Breast epithelium (tissue), 4 donors: ENCODE results near the gene KCNN4. TPM values are rescaled to one million over a fixed set of nuclear protein-coding genes. Genes with fewer than 3 reads are reported as not detected.
A peak's percentile ranks its signal among the peaks of the same experiment; 100 is the strongest.

Source experiments
- DNase-seq, 2 donors: peaks; one replicate each; pipeline ENCODE4 v3.0.0-alpha.2; 2019; ENCODE audit warnings: low spot score in 2 of 2
- H3K27ac ChIP-seq, 2 donors: fragments of 200-600 bp; sonication (generic) in 1 of 2; one replicate each; pipeline ENCODE4 v1.5.1; 2016 to 2019; ENCODE audit warnings: mild to moderate bottlenecking in 1 of 2
- H3K27me3 ChIP-seq, 2 donors: fragments of 200-600 bp; sonication (generic) in 1 of 2; one replicate each; pipeline versions ENCODE4 v1.5.1 to v1.6.0; 2017 to 2019; ENCODE audit warnings: control low read depth in 1 of 2, mild to moderate bottlenecking in 1 of 2
- H3K36me3 ChIP-seq: fragments of 200-600 bp; one replicate; pipeline ENCODE4 v1.5.1; 2019
- H3K4me1 ChIP-seq, 2 donors: fragments of 200-600 bp; sonication (generic); one replicate each; pipeline ENCODE4 v1.5.1; 2016 to 2019; ENCODE audit warnings: control low read depth in 1 of 2
- H3K4me3 ChIP-seq, 3 donors: fragments of 200-600 bp; sonication (generic); 1 replicate in 2 of 3; 2 replicates in 1 of 3; pipeline ENCODE4 v1.5.1; 2016 to 2019; ENCODE audit warnings: mild to moderate bottlenecking in 3 of 3, moderate library complexity in 2 of 3
- H3K9me3 ChIP-seq, 2 donors: fragments of 200-600 bp; sonication (generic) in 1 of 2; one replicate each; pipeline ENCODE4 v1.5.1; 2016 to 2019; ENCODE audit warnings: control low read depth in 1 of 2
- CTCF ChIP-seq, 3 donors: fragments of 450-650 bp; IDR thresholded peaks; one replicate each; pipeline ENCODE4 v1.5.1; 2016 to 2017; ENCODE audit warnings: antibody characterized with exemption in 3 of 3, mild to moderate bottlenecking in 3 of 3, moderate library complexity in 3 of 3
- POLR2A ChIP-seq: fragments of 450-650 bp; IDR thresholded peaks from one replicate; pipeline ENCODE4 v1.6.1; 2016; ENCODE audit warnings: antibody characterized with exemption, mild to moderate bottlenecking, moderate library complexity
- POLR2AphosphoS5 ChIP-seq, 3 donors: sonication (generic); formaldehyde crosslinking; IDR thresholded peaks; one replicate each; pipeline ENCODE4 v1.6.1; 2017; ENCODE audit warnings: antibody characterized with exemption in 3 of 3
- intact Hi-C: fragments of 100-400 bp; cut with DNase I; formaldehyde crosslinking; loops from one replicate; pipeline ENCODE4 v1.15.1; 2023; ENCODE audit warnings: low total_unique reads
- total RNA-seq, 3 donors: library from RNA; depleted of rRNA; stranded (reverse); fragments of >200 nt; gene quantifications; one replicate each; pipeline ENCODE4 v1.1.0, GENCODE V29; 2016

KCNN4 gene
- total RNA-seq, 3 donors from 2014 or later: 1.9 to 61.9 (median 28.2) TPM

GRCh38 chr19:43739439-43740235, 41.1 kb downstream of the KCNN4 start:
- no peaks in the 10 kb centered on the region for H3K4me1 ChIP-seq
- peak overlapping the region; percentile 86 to 88 for H3K27ac ChIP-seq
- no peaks in the 10 kb centered on the region for H3K27me3 ChIP-seq
- TF ChIP-seq CTCF (IDR thresholded peaks at IDR 0.05) (no peak), POLR2A (no peak), POLR2AphosphoS5 (IDR thresholded peaks at IDR 0.05) (no peak)
- H3K36me3 ChIP-seq: peaks cover 7% of the 10 kb centered on the region
- no peaks in the 10 kb centered on the region for H3K9me3 ChIP-seq
- H3K4me3 ChIP-seq: no peak overlapping the region
- peak; percentile 62 to 64 for DNase-seq
- intact Hi-C loops: no loop called here

GRCh38 chr19:43738780-43739211, 42.0 kb downstream of the KCNN4 start:
- Histone ChIP-seq H3K27ac (peak overlapping the region; percentile 86 to 88), H3K36me3 (peaks cover 7% of the 10 kb centered on the region), H3K4me3 (no peak overlapping the region), H3K27me3 (no peaks in the 10 kb centered on the region), H3K4me1 (no peaks in the 10 kb centered on the region), H3K9me3 (no peaks in the 10 kb centered on the region)
- no peak for DNase-seq
- intact Hi-C loops: no loop called here
- TF ChIP-seq POLR2A (no peak), POLR2AphosphoS5 (IDR thresholded peaks at IDR 0.05) (no peak), CTCF (IDR thresholded peaks at IDR 0.05) (no peak)

- no peak for TF ChIP-seq POLR2AphosphoS5 (IDR thresholded peaks at IDR 0.05)
- no peak for TF ChIP-seq CTCF (IDR thresholded peaks at IDR 0.05)
- no peak for TF ChIP-seq POLR2A
- Histone ChIP-seq H3K4me1 (no peaks in the 10 kb centered on the region), H3K27ac (no peak overlapping the region), H3K9me3 (no peaks in the 10 kb centered on the region), H3K27me3 (no peaks in the 10 kb centered on the region), H3K36me3 (peaks cover 7% of the 10 kb centered on the region), H3K4me3 (no peak overlapping the region)
- intact Hi-C loops: no loop called here
- no peak for DNase-seq
Observed at GRCh38 chr19:43735957-43736356, 44.8 kb downstream of the KCNN4 start.

GRCh38 chr19:43735013-43735412, 45.8 kb downstream of the KCNN4 start:
- intact Hi-C loops: no loop called here
- Histone ChIP-seq H3K36me3 (peaks cover 7% of the 10 kb centered on the region), H3K4me3 (no peak overlapping the region), H3K9me3 (no peaks in the 10 kb centered on the region), H3K27me3 (no peaks in the 10 kb centered on the region), H3K27ac (no peak overlapping the region), H3K4me1 (no peaks in the 10 kb centered on the region)
- DNase-seq: no peak
- no peak for TF ChIP-seq POLR2AphosphoS5 (IDR thresholded peaks at IDR 0.05)
- no peak for TF ChIP-seq POLR2A
- no peak for TF ChIP-seq CTCF (IDR thresholded peaks at IDR 0.05)

- peak overlapping the region in 1 of 2 donors; percentile 12 for H3K27ac ChIP-seq
- H3K4me1 ChIP-seq: no peaks in the 10 kb centered on the region
- TF ChIP-seq CTCF (IDR thresholded peaks at IDR 0.05) (no peak), POLR2A (no peak), POLR2AphosphoS5 (IDR thresholded peaks at IDR 0.05) (no peak)
- H3K4me3 ChIP-seq: no peak overlapping the region
- H3K27me3 ChIP-seq: no peaks in the 10 kb centered on the region
- DNase-seq: no peak
- intact Hi-C loops: no loop called here
- peaks cover 7% of the 10 kb centered on the region for H3K36me3 ChIP-seq
- H3K9me3 ChIP-seq: no peaks in the 10 kb centered on the region
Observed at GRCh38 chr19:43731846-43732245, 48.9 kb downstream of the KCNN4 start.
